Measurements from ENCODE around the gene ST8SIA5.

GRCh38 chr18:46733872-46734271 is 23.0 kb downstream of the ST8SIA5 start:
- TF ChIP-seq POLR2AphosphoS5 (IDR thresholded peaks at IDR 0.05; ENCODE audit: low read depth, low read length) (no peak), ESRRA (CRISPR knock-in tag; IDR thresholded peaks at IDR 0.05; ENCODE audit: low read depth) (no peak), SALL1 (CRISPR knock-in tag; IDR thresholded peaks at IDR 0.05) (no peak), CHD4 (IDR thresholded peaks at IDR 0.05; ENCODE audit: borderline replicate concordance, low read length) (no peak), PHF8 (CRISPR knock-in tag; IDR thresholded peaks at IDR 0.05) (no peak), POLR2AphosphoS2 (IDR thresholded peaks at IDR 0.05; ENCODE audit: low read depth, low read length) (no peak), KLF13 (CRISPR knock-in tag; IDR thresholded peaks at IDR 0.05) (no peak), MXD4 (CRISPR knock-in tag; IDR thresholded peaks at IDR 0.05) (no peak)
- TF ChIP-seq, protein P1, sequence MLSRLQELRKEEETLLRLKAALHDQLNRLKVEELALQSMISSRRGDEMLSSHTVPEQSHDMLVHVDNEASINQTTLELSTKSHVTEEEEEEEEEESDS (CRISPR knock-in tag; IDR thresholded peaks at IDR 0.05; ENCODE audit: borderline replicate concordance) = no peak
